HG03025 (cell line): ENCODE data around the gene HERC6.
"Not testable (repeated sequence)": the region's sequence is repeated elsewhere in the genome, so short reads cannot be mapped to it uniquely, and the experiment has no call there.

Experiments used
- ATAC-seq: cut with Tn5 transposase; IDR thresholded peaks from one replicate; pipeline ENCODE4 v1.9.1; 2021; ENCODE audit warnings: mild to moderate bottlenecking, moderate library complexity; ENCODE audit not compliant: unreplicated experiment, low FRiP score

HERC6 gene

DNA sequence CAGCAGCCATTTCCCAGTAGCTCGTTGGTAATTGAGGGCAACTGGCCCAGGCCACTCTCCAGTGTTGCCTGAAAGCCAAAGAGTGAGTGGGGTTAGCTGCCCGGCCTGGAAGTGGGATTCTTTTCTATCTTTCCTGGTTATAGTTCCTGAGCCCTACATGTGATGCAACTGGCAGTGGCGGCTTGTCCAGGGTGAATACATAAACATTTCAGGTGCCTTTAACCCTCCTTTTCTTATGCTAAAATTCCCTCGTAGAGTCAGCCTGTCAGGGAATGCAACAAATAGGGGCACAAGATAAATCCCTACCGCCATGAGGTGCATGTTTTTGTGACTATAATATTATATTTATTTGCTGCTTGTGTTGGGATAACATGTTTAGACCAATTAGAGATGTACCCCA, 64.8 kb downstream of the HERC6 start:
- ATAC-seq = no peak

DNA sequence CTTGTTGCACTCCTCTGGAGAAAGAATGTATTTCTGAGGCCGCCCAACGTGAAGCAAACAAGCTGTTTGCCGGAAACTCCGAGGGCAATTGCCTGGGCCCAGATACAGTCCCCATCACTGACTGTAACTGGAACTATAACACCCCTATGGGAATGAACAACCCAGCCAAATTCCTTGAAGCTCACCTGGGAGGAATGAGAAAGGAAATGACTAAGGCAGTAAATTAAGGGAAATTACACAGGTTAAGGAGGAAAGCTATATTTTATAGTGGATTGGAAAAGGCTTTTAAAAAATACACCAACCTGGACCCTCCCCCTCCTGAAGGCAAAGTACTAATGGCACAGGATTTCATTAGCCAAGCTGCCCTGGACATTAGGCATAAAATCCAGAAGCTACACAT, 66.6 kb downstream of the HERC6 start:
- ATAC-seq = no peak

DNA sequence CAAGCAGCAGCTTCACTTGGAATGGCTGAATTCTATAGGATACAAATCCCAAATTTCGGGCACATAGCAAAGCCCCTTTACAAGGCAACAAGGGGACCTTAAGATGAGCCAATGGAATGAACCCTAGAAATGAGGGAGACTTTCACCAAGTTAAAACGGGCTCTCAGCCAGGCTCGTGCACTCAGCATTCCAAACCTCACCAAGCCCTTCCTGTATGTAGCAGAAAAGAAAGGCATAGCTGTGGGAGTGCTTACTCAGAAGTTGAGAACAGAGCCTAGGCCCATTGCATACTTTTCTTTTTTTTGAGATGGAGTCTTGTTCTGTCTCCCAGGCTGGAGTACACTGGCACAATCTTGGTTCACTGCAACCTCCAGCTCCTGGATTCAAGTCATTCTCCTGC, 67.5 kb downstream of the HERC6 start:
- no peak for ATAC-seq

DNA sequence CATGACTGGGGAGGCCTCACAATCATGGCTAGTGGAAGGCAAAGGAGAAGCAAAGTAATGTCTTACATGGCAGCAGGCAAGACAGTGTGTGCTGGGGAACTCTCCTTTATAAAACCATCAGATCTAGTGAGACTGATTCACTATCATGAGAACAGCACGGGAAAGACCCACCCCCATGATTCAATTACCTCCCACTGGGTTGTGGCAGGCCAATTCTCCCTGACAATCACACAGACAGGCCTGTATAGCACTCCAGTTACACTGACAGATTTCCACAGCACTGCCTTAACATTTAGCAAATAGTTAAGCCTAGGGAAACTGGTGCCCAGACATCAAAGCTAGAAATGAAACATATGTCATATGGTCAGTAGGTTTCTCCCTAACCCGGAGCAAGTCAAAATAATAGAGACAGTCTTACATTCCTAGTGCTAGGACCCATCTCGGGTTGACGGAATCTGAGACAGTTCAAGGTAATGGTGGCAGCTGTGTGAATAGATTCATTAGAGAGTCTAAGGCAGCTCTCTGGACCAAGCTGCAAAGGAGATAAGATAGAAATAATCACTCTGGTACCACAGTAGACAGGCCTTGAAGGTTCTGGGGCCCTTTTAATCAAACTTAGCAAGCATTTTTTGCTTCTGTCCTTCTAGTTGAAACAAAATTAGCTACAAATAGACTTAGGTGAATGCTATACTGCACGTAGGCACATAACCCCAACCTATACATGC, 68.9 kb downstream of the HERC6 start:
- no peak for ATAC-seq

DNA sequence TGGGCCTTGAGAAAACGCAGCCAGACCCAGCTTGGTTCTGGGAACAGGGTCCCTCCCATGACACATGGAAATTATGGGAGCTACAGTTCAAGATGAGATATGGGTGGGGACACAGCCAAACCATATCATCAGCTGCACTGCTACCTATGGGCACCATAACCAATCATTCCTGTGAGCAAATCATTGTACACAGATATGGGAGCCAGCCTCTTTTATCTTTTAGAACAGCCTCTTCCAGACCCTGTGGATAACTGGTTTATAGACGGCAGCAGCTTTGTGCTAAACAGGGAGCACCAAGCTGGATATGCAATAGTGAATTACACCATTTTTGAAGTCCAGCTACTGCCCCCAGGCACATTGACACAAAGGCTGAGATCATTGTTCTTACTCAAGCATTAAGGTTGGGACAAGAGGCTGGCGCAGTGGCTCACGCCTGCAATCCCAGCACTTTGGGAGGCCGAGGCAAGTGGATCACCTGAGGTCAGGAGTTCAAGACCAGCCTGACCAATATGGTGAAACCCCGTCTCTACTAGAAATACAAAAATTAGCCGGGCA, 69.6 kb downstream of the HERC6 start:
- ATAC-seq = not testable (repeated sequence)

DNA sequence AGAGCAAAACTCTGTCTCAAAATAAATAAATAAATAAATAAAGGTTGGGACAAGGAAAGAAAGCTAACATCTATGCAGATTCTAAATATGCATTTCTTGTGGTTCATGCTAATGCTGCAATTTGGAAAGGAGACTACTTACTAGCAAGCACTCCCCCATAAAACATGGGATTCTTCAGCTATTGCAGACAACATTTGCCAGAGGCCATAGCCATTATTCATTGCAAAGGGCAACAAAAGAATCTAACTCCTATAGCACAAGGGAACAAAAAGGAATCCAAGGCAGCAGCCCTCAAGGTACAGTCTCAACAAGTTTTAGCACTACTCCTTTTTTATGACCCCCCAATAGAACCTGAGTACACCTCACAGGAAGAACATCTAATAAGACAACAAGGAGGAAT, 70.2 kb downstream of the HERC6 start:
- ATAC-seq = no peak

DNA sequence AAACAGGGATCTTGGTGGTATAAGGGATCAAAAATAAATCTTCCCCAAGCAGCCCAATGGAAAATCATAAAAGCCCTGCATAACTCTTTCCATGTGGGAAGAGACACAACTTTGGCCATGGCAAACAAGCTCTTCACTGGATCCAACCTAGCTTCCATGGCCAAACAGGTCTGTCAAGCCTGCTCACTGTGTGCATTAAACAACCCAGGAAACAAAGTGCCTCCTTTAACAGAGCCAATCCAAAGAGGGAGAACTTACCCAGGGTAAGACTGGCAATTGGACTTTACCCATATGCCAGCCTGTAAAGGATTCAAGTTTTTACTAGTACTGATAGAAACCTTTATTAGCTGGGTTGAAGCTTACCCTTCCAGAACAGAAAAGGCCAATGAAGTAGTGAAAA, 70.6 kb downstream of the HERC6 start:
- no peak for ATAC-seq

DNA sequence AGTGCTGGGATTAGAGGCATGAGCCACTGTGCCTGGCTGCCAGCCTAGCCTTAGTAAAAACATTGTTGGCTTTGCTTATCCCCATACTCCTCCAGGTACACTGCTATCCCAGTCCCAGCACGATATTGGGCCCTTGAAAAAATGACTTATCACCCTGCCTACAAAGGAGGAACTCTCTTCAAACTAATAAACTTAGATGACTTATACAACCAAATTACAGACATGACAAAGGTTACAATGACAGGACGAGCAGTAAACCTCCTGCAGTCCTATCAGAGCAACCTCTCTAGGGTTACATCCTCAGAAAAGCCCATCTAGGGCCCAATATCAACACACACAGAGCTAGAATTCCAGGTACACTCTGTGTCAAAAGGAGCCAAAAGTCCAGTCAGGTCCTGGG, 72.6 kb downstream of the HERC6 start:
- no peak for ATAC-seq

DNA sequence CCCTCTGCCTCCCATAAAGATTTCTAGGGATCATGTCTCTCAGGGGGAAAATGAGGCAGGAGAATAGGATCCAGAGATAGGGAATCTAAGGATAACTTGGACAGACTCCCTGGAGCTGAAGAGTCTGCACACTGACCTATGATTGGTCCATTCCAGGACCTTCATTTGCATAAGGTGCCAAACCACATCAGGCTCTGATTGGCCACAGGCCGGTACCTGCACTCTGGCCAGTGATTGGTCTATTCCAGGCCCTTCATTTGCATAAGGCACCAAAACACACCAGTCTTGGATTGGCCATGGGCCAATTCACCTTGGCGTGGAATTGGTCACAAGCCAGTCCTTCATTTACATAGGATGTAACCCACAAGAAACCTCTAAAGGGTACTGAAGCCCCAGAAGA, 74.3 kb downstream of the HERC6 start:
- no peak for ATAC-seq

DNA sequence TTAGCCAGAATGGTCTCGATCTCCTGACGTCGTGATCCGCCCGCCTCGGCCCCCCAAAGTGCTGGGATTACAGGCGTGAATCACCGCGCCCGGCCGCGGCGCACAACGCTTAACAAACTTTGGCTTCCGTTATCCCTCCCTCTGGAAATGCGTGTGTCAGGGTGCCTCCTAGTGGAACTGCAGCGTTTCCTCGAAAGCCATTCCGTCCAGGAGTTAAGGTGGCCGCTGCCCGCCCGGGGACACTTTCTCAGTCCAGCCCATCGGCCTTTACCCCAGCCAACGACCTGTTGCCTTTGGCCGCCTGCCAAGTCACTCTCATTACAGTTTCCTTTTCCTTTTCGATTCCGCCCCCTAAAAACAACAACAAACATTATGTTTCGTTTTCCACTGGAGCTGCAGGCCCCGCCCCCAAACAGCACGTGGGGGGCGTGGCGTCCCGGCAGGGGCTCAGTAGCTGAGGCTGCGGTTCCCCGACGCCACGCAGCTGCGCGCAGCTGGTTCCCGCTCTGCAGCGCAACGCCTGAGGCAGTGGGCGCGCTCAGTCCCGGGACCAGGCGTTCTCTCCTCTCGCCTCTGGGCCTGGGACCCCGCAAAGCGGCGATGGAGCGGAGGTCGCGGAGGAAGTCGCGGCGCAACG, 78.1 kb downstream of the HERC6 start, which contains the start of gene HERC5:
HERC5 (plus strand) TSS at position 450 of the 637 bp plus-strand sequence; CDS start at position 601, 151 bp downstream.
- ATAC-seq = peak; percentile 92

DNA sequence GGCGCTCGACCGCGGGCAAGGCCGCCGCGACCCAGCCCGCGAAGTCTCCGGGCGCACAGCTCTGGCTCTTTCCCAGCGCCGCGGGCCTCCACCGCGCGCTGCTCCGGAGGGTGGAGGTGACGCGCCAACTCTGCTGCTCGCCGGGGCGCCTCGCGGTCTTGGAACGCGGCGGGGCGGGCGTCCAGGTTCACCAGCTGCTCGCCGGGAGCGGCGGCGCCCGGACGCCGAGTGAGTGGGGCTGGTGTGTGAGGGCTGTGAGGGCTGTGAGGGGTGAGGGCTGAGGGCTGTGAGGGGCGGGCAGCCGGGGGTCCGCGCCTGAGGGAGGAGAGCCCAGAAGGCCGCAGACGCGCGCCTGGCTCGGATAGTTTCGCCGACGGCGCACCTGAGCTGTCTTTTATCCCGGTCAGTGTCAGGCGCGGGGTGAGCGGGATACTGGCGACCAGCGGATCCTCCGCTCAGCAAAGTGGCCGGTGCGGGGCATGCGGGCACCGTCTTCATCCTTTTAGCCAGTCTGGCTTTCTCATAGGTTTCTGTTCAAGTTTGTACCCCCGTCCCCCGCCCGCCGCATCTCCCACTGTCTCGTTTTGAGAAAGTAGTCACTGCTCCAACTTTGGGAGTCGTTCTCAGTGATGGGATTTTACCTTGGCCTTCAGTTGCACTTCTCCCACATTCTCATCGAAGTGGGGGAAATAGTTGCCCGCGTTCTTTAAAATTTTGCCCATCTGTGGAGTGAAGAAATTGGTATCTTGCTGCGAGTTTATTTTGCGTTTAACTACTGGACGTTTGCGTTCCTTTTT, 78.9 kb downstream of the HERC6 start:
- peak; percentile 37 for ATAC-seq

DNA sequence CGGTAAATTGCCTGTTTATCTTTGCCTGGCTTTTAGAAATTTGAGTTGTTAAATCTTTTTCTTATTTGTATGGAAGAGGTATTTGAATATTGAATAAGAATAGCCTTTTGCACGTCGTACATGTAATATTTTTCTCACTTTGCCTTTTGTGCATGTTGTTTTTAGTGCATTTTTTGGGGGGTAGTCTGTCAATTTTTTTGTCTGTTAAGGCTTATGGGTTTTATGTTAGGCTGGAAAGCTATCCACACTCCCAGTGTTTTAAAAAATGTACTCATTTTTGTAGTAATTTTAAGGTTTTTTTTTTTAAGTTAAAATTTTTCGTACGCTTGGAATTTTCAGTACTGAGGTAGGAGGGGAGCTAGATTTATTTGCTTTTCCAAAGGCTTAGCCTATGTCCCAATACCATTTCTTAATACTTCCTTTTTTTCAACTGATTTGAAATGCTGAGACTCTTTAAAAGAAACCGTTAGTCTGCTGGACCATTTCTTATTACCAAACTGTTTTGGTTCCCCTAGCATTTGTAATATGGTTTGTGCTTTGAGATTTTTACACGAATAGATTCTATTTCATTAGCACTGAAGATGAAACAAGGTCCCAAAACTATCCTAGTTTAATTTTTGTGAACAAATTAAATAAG, 79.6 kb downstream of the HERC6 start:
- no peak for ATAC-seq

DNA sequence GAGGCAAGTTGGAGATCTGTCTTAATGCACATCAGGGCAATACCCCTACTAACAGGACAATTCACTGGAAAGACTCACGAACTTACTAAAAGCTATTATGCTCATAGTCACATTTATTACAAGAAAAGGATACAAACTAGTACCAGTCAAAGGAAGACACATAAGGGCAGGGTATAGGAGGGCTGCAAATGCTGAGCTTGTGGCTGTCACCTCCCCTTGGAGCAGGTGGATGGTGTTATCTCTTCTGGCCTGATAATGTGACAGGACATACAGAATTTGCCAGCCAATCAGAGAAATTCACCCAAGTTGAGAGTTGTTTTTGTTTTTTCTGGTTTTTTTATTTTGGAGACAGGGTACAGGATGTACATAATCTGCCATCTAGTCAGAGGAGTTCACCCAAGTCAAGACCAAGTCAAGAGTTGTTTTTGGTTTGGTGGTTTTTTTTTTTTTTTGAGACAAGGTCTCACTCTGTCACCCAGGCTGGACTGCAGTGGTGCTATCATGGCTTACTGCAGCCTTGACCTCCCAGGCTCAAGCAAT, 87.1 kb downstream of the HERC6 start:
- no peak for ATAC-seq

DNA sequence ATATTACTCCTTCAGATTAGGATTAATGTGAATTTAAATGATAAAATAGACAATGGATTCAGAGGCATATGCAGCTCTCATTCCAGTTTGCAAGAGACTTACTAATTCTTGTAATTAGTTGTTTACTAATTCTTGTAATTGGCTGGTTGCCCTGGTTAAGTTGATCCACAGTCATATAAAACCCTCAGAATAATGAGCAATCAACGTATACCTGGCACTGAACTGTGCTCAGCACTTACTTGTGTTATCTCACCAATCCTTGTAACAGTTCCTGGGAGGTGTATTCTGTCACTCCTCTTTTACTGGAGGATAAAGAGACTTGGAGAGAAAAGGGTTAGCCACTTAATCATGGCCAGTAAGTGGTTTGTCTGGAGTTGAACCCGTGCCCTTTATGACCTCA, 88.7 kb downstream of the HERC6 start:
- no peak for ATAC-seq

DNA sequence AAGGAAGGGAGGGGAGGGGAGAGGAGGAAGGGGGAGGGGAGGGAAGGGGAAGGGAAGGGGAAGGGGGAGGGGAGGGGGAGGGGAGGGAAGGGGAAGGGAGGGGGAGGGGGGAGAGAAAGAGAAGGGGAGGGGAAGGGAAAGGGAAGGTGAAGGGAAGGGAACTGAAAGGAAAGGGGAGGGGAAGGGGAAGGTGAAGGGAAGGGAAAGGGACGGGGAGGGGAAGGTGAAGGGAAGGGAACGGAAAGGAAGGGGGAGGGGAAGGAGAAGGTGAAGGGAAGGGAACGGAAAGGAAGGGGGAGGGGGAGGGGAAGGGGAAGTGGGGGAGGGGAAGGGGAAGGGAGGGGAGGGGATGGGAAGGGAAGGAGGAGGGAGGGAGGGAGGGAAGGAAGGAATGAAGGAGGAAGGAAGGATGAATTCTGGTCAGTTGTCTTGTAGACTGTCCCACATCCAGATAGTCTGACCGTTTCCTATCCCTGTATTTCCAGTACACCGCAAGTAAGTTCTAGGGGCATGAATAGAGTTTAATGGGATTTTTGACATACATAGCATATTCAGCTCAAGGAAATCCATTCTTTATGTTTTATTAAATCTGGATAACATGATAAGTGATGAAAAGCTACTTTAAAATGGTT, 98.7 kb downstream of the HERC6 start:
- ATAC-seq = no peak

DNA sequence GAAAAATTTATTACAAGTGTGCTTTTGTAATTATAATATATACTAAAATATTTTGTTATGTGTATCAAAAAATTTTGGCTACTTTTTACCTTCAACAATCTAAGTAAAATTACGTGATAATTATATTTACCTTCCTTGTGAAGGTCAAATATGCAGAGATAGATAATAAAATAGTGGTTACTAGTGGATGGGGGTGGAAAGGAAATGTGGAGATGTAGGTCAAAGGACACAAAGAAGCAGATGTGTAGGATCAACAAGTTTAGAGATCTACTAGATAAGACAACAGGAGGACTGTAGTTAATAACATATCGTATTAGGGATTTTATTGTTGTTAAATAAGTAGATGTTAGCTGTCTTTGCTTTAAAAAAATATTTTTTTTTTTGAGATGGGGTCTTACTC, 99.6 kb downstream of the HERC6 start:
- ATAC-seq = no peak

DNA sequence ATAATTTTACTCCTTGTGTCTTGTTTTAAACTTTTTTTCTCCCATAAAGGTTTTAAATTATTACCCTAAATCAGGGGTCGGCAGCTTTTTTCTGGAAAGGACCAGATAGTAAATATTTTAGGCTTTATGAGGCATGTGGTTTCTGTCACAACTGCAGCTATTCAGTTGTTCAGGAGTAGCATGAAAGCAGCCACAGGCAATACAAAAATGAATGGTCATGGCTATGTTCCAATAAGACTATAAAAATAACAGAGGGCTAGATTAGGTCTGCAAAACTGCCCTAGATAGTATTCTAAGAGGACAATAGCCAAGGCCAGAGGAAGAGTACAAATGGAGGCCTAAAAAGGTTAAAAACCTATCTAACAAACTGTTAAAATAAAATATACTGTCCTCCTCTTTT, 102.9 kb downstream of the HERC6 start:
- ATAC-seq = no peak

DNA sequence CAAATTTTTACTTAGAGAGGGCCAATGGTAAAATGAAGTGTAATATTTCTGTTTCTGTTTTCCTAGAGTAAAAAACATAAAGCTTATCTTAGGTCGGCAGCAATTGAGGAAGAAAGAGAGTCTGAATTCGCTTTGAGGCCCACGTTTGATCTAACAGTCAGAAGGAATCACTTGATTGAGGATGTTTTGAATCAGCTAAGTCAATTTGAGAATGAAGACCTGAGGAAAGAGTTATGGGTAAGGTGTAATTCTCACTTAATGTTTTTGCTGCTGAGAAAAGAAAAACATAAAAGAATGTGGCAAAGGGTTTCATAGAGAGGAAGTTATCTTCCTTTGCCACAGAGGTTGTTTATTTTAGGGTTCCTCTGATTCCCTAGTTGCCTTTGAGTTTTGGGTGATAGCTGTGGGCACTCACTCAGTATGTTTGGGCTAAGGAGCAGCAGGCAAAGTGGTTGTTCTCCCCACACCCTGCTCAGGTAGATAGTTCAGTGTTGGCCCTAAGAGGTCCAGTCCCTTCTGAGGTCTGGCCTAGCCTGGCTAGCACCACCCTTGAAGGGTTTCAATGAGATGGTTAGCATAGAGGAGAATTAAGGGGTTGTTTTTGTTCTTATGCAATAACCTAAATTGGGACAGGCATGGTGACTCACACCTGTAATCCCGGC, 110.6 kb downstream of the HERC6 start:
- no peak for ATAC-seq
